ENCODE measurements around the gene GPR78. TPM values are rescaled to one million over a fixed set of nuclear protein-coding genes. Genes with fewer than 3 reads are reported as not detected.

GPR78 gene
- total and polyA plus RNA-seq, 2 of the 4 experiments (the other 2 are of a cell fraction) = under 0.01 to 0.10 TPM

GRCh38 chr4:8582436-8582835, 2.2 kb downstream of the GPR78 start:
- H3K36me3 ChIP-seq (ENCODE audit: control insufficient read depth, insufficient read depth, low read length) = no peaks in the 10 kb centered on the region
- no peak overlapping the region for H2BK15ac ChIP-seq (ENCODE audit: low read depth, low read length)
- H4K5ac ChIP-seq (ENCODE audit: low read depth, low read length) = no peak overlapping the region
- no peak overlapping the region for H2AFZ ChIP-seq (replicated peaks; ENCODE audit: low read length, poor library complexity)
- TF ChIP-seq RAD21 (IDR thresholded peaks at IDR 0.05; ENCODE audit: low read length) (no peak), RCOR1 (IDR thresholded peaks at IDR 0.05; ENCODE audit: insufficient replicate concordance, low read length) (no peak), CEBPB (IDR thresholded peaks at IDR 0.05; ENCODE audit: low read depth, low read length) (no peak), CTCF (conservative IDR thresholded peaks at IDR 0.05; ENCODE audit: low read depth, low read length) (no peak), RFX5 (IDR thresholded peaks at IDR 0.05; ENCODE audit: low read depth, low read length) (no peak), MXI1 (IDR thresholded peaks at IDR 0.05; ENCODE audit: borderline replicate concordance, low read depth, low read length) (no peak)
- WGBS, 2 experiments (ENCODE audit: extremely low coverage in 2 of 2, insufficient read length in 1 of 2) = 100% methylated on average over 4 of the region's 12 CpGs; no CpG with 5 or more reads in 1 of the 2 experiments
- no peak overlapping the region for H4K91ac ChIP-seq (ENCODE audit: insufficient read depth, low read depth, low read length)
- no peaks in the 10 kb centered on the region for H3K4me1 ChIP-seq (ENCODE audit: control insufficient read depth, insufficient read depth, low read length)
- H3K9me3 ChIP-seq (ENCODE audit: control insufficient read depth, insufficient read depth, low read length) = no peaks in the 10 kb centered on the region; the same call in 1 of the 2 replicates
- H3K23ac ChIP-seq (ENCODE audit: low read depth, low read length) = no peak overlapping the region
- H3K27me3 ChIP-seq (ENCODE audit: control insufficient read depth, insufficient read depth, low read length) = peaks cover 74% of the 10 kb centered on the region
- DNase-seq (no peak), ATAC-seq (ENCODE audit: low read depth) (no peak)
- no peak overlapping the region for H2AK9ac ChIP-seq (replicated peaks; ENCODE audit: low read depth, low read length, poor library complexity)
- H3K18ac ChIP-seq (ENCODE audit: low read depth, low read length) = no peak overlapping the region
- CTCF ChIA-PET = no interaction called here
- no peaks in the 10 kb centered on the region; the same call in 1 of the 2 replicates for H4K20me1 ChIP-seq (ENCODE audit: insufficient read depth, low read length)
- no peak overlapping the region for H3K4me2 ChIP-seq (ENCODE audit: low read depth, low read length)
- H3K14ac ChIP-seq (replicated peaks; ENCODE audit: low read depth, low read length) = no peak overlapping the region
- H3K79me1 ChIP-seq (ENCODE audit: low read depth in 1 of 2, low read length in 2 of 2) = no peaks in the 10 kb centered on the region
- H3K27ac ChIP-seq (ENCODE audit: insufficient read depth, low read length) = no peak overlapping the region
- intact Hi-C loops (cut with micrococcal nuclease) (no loop called here), in situ Hi-C loops (cut with MboI; ENCODE audit: low sequenced_read_pairs) (no loop called here), dilution Hi-C loops (cut with HindIII; ENCODE audit: low sequenced_read_pairs, unreplicated experiment) (no loop called here)
- no peak overlapping the region for H2BK20ac ChIP-seq (ENCODE audit: low read depth, low read length)
- H3K9ac ChIP-seq (ENCODE audit: low read depth, low read length) = no peak overlapping the region
- POLR2A ChIA-PET (ENCODE audit: unreplicated experiment) = no interaction called here
- H3K4ac ChIP-seq (ENCODE audit: low read depth, low read length) = no peak overlapping the region
- no peak overlapping the region for H2AK5ac ChIP-seq (ENCODE audit: low read depth, low read length)
- H3K9me1 ChIP-seq (ENCODE audit: insufficient read depth, low read length) = no peaks in the 10 kb centered on the region
- no peak overlapping the region for H4K8ac ChIP-seq (ENCODE audit: low read depth in 2 of 2, low read length in 2 of 2)
- BruUV-seq (replicated peaks) = no TSS peak
- no peak overlapping the region for H2BK5ac ChIP-seq (ENCODE audit: low read depth, low read length, poor library complexity, severe bottlenecking)
- H3K4me3 ChIP-seq (ENCODE audit: insufficient read depth, low read depth, low read length) = no peak overlapping the region
- no peak overlapping the region for H3K56ac ChIP-seq (ENCODE audit: extremely low read depth, insufficient read depth, low read length)
- no peak overlapping the region for H2BK120ac ChIP-seq (ENCODE audit: low read depth, low read length)

Data from IMR-90 (cell line).